GM21447 (cell line): ENCODE results near the gene ABCA4.

Source experiments
- ATAC-seq: cut with Tn5 transposase; IDR thresholded peaks from one replicate; pipeline ENCODE4 v1.9.1; 2021; ENCODE audit not compliant: unreplicated experiment

ABCA4 gene

GRCh38 chr1:94105581-94105952 lies 15.4 kb downstream of the ABCA4 start:
- ATAC-seq = no peak

GRCh38 chr1:94104776-94105580 lies 16.0 kb downstream of the ABCA4 start:
- no peak for ATAC-seq

GRCh38 chr1:94104127-94104684 lies 16.7 kb downstream of the ABCA4 start:
- ATAC-seq = no peak

- no peak for ATAC-seq
These were observed 17.3 kb downstream of the ABCA4 start for GRCh38 chr1:94103608-94104007.

- no peak for ATAC-seq
These were observed 19.1 kb downstream of the ABCA4 start for GRCh38 chr1:94101613-94102525.

GRCh38 chr1:94100785-94101612 lies 19.9 kb downstream of the ABCA4 start:
- no peak for ATAC-seq

GRCh38 chr1:94100129-94100784 lies 20.7 kb downstream of the ABCA4 start:
- no peak for ATAC-seq

GRCh38 chr1:94099303-94099702 lies 21.6 kb downstream of the ABCA4 start:
- ATAC-seq = no peak

- ATAC-seq = no peak
These were observed 22.3 kb downstream of the ABCA4 start for GRCh38 chr1:94098585-94099111.

- ATAC-seq = no peak
These were observed 24.0 kb downstream of the ABCA4 start for GRCh38 chr1:94096797-94097549.

- ATAC-seq = no peak
These were observed 25.0 kb downstream of the ABCA4 start for GRCh38 chr1:94095744-94096469.

GRCh38 chr1:94095112-94095637 lies 25.8 kb downstream of the ABCA4 start:
- no peak for ATAC-seq

GRCh38 chr1:94094469-94095111 lies 26.4 kb downstream of the ABCA4 start:
- no peak for ATAC-seq

- ATAC-seq = no peak
These were observed 27.0 kb downstream of the ABCA4 start for GRCh38 chr1:94093996-94094395.

GRCh38 chr1:94093396-94093795 lies 27.6 kb downstream of the ABCA4 start:
- ATAC-seq = no peak

- no peak for ATAC-seq
These were observed 28.7 kb downstream of the ABCA4 start for GRCh38 chr1:94092210-94092613.

GRCh38 chr1:94090761-94091160 lies 30.2 kb downstream of the ABCA4 start:
- no peak for ATAC-seq

GRCh38 chr1:94087193-94087592 lies 33.8 kb downstream of the ABCA4 start:
- ATAC-seq = no peak
